GM19043 (cell line): ENCODE results near the gene GRHPR.
"Not testable (repeated sequence)": the region's sequence is repeated elsewhere in the genome, so short reads cannot be mapped to it uniquely, and the experiment has no call there.

Experiments used
- ATAC-seq: cut with Tn5 transposase; IDR thresholded peaks from one replicate; pipeline ENCODE4 v1.9.1; 2021; ENCODE audit warnings: low read depth; ENCODE audit not compliant: unreplicated experiment

Gene GRHPR

GRCh38 chr9:37444890-37445289 is 22.4 kb downstream of the GRHPR start:
- no peak for ATAC-seq

DNA sequence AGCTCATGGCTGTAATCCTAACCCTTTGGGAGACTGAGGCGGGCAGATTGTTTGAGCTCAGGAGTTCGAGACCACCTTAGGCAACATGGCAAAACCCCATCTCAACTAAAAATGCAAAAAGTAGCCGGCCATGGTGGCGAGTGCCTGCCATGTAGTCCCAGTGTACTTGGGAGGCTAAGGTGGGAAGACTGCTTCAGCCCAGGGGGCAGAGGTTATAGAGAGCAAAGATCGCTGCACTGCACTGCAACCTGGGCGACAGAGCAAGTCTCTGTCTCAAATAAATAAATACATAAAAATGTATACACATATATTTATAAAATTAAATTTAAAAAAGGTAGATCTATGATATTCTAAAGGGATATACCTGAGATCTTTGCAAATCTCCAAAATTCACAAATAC is 23.3 kb downstream of the GRHPR start:
- ATAC-seq = no peak

DNA sequence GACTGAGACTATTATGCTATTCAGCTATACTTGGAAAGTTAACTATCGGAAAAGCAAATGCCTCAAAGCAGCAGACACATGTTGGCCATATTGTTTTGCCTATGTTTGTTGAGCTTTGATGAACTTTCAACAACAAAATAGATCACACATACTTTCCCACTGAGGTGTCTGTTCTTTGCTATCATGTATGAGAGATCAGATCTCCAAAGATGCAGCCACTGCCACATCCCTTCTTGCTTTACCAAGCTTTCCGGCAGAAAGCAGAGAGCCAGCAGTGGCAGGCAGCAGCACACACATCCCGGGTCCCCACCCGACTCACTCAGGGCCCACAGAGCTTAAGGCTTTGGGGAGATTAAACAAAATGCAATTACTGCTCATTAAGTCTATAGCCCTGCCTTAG is 23.9 kb downstream of the GRHPR start:
- no peak for ATAC-seq

- ATAC-seq = no peak
These were observed 24.6 kb downstream of the GRHPR start for GRCh38 chr9:37447111-37447510.

GRCh38 chr9:37449862-37450632 is 27.6 kb downstream of the GRHPR start:
- ATAC-seq = no peak

GRCh38 chr9:37451628-37452027 is 29.1 kb downstream of the GRHPR start:
- ATAC-seq = no peak

DNA sequence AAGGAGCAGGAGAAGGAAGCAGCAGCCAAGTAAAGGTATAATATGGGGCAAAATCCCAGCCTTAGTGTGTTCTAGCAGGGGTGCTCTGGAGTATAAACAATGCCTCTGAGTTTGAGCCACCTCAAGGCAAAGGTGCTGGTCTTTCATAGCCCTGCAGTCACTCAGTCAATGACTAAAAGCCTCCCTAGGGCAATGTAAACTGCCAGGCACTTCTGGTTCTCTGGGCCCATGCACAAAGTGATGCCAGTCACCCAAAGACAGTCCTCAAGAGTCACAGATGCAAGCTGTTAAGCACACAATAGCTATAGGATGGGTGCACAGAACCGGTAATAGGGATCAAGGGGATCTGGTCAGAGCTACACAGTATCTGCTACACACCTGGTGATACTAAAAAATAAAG is 30.1 kb downstream of the GRHPR start:
- no peak for ATAC-seq

- no peak for ATAC-seq
These were observed 31.3 kb downstream of the GRHPR start for GRCh38 chr9:37453827-37454226.

GRCh38 chr9:37454238-37454637 is 31.7 kb downstream of the GRHPR start:
- ATAC-seq = no peak

GRCh38 chr9:37455884-37456647 is 33.6 kb downstream of the GRHPR start:
- no peak for ATAC-seq

DNA sequence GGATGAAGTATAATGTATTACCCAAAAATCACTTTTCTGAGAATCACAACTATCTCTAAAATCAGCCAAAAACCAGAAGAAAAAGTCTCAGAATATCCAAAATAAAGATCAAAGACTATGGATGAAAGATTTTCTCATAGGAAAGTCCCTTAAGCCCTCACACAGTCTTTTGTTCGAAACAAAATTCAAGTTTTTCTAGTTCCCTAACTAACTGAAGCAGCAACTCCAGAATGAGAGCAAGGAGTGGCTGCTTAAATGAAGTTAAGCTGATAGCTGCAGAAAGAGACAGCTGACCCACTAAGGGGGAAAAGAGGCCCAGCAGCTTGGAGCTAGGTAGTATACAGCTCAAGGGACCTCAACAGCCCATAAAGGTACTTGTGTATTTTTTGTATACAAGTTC is 34.3 kb downstream of the GRHPR start:
- no peak for ATAC-seq

- ATAC-seq = no peak
These were observed 41.5 kb downstream of the GRHPR start for GRCh38 chr9:37464006-37464405.

- ATAC-seq = peak; percentile 22
These were observed 42.1 kb downstream of the GRHPR start for GRCh38 chr9:37464426-37465248.

DNA sequence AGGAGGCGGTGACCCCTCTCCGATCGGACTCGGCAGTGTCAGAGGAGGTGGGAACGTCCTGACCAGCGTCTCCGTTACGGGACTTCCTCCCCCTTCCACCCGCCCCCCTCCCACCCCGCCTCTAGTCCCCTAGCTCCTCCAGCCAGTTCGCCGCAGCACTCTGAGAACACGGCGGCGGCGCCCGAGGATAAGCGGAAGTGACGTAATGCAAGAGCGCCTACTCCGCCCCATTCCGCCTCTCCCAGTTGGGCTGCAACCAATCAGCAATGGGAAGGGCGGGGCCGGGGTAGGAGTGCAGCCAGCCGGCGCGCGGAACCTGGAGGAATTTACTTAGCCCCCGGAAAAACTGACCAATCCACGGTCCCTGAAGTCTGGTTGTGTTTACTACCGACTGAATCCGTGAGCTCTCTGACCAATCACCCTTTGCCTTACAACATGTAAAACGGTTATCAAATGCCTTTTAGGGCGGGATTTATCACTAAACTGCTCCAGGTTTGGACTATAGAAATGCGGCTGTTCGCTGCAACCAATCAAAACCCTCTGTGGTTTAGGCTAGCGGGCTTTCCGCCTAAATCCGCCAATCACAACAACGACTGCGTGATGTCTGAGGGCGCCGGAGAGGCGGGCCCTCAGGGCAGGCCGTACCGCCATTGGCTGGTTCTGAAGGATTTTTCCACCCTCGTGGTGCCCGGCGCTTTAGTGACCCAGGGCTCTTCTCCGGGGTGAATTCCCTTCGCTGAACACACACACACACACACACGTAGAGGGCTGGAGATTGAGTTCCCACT is 42.9 kb downstream of the GRHPR start, which contains the start of gene ZBTB5:
Gene ZBTB5, minus strand, starts transcription at position 202 of the 788 bp plus-strand sequence. CDS start 22,899 bp downstream, outside the sequence.
- peak; percentile 76 for ATAC-seq

DNA sequence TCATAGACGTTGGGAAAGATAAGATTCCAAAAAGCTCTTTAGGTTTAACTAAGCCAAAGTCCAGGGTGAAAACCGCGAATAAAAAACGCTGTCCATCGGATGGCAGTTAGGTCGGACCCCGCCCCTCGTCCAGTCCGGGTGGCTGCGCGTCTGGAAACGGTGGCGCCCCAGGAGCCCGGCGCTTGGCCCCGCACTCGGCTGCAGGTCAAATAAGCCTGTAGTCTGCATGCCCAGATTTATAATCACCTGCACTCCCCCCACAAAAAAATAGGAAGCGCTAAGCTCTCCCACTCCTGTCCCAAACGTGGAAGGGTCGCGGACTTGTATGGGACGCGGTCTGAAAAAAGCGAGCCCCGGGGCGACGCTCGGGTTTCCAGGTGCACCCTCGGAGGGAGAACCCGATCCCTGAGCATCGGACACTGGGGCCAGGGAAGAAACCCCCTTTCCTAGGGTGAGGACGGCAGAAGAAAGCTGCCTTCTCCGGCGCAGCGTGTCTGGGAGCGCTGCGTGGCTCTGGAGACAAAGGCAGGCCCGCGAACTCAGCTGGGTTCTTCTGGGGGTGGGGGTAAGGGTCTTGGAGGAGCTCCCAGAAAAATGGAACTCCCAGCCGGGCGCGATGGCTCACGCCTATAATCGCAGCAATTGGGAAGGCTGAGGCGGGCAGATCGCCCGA is 43.7 kb downstream of the GRHPR start:
- peak; percentile 7 for ATAC-seq

GRCh38 chr9:37467530-37467929 is 45.0 kb downstream of the GRHPR start:
- not testable (repeated sequence) for ATAC-seq

DNA sequence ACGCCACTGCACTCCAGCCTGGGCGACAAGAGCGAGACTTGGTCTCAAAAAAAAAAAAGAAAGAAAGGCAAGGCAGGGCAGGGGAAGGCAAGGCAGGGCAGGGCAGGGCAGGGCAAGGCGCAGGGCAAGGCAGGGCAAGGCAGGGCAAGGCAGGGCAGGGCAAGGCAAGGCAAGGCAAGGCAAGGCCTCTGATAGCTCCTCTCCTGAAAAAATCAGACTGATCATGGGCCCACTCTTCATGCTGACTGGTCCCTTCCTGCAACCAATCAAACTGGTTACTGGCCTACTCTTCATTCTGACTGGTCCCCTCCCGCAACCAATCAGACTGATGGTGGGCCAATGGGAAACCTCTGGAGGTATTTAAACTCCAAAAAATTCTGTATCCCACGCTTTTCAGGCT is 46.1 kb downstream of the GRHPR start:
- ATAC-seq = no peak

- ATAC-seq = no peak
These were observed 49.6 kb downstream of the GRHPR start for GRCh38 chr9:37471942-37472684.

DNA sequence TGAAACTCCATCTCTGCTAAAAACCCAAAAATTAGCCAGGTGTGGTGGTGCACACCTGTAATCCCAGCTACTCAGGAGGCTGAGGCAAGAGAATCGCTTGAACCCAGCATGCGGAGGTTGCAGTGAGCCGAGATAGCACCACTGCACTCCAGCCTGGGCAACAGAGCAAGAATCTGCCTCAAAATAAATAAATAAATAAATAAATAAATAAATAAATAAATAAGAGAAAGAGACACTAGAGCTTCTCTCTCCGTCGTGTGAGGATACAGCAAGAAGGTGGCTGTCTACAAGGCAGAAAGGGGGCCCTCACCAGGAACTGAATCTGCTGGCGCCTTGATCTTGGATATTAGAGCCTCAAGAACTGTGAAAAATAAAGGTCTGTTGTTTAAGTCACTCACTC is 51.5 kb downstream of the GRHPR start:
- ATAC-seq = not testable (repeated sequence)
